Liver (tissue), 9 donors: Measurements from ENCODE around the gene GSPT1. TPM values are rescaled to one million over a fixed set of nuclear protein-coding genes. Genes with fewer than 3 reads are reported as not detected.
"Not testable (repeated sequence)": the region's sequence is repeated elsewhere in the genome, so short reads cannot be mapped to it uniquely, and the experiment has no call there.

Experiments used
- DNase-seq: peaks from one replicate; pipeline ENCODE4 v3.0.0-alpha.2; 2017; ENCODE audit warnings: low spot score
- H3K27ac ChIP-seq, 2 donors: one replicate each; pipeline ENCODE4 v1.7.0; 2013; ENCODE audit warnings: inconsistent platforms in 2 of 2, low read length in 2 of 2, control low read depth in 1 of 2, low read depth in 1 of 2, mild to moderate bottlenecking in 1 of 2
- H3K27me3 ChIP-seq, 4 donors: one replicate each; pipeline versions ENCODE4 v1.6.1 to v1.7.0; 2013; ENCODE audit warnings: low read length in 3 of 4, inconsistent platforms in 1 of 4, mild to moderate bottlenecking in 1 of 4, moderate library complexity in 1 of 4; ENCODE audit not compliant: control insufficient read depth in 4 of 4, insufficient read depth in 4 of 4
- H3K36me3 ChIP-seq, 4 donors: one replicate each; pipeline versions ENCODE4 v1.6.1 to v1.7.0; 2013; ENCODE audit warnings: low read length in 3 of 4, mild to moderate bottlenecking in 3 of 4, low read depth in 1 of 4, moderate library complexity in 1 of 4; ENCODE audit not compliant: control insufficient read depth in 4 of 4, insufficient read depth in 3 of 4
- H3K4me1 ChIP-seq, 4 donors: one replicate each; pipeline versions ENCODE4 v1.6.1 to v1.7.0; 2013; ENCODE audit warnings: low read length in 3 of 4, mild to moderate bottlenecking in 3 of 4, moderate library complexity in 1 of 4; ENCODE audit not compliant: control insufficient read depth in 4 of 4, insufficient read depth in 4 of 4
- H3K4me3 ChIP-seq, 3 donors: one replicate each; pipeline versions ENCODE4 v1.6.1 to v1.7.0; 2013; ENCODE audit warnings: low read length in 3 of 3, control low read depth in 1 of 3, low read depth in 1 of 3, mild to moderate bottlenecking in 1 of 3
- H3K9ac ChIP-seq, 2 donors: one replicate each; pipeline ENCODE4 v1.7.0; 2013; ENCODE audit warnings: low read length in 2 of 2, mild to moderate bottlenecking in 2 of 2, moderate library complexity in 2 of 2, control low read depth in 1 of 2, low read depth in 1 of 2
- H3K9me3 ChIP-seq, 4 donors: one replicate each; pipeline versions ENCODE4 v1.6.1 to v1.7.0; 2013; ENCODE audit warnings: low read length in 3 of 4; ENCODE audit not compliant: control insufficient read depth in 4 of 4
- EGR1 ChIP-seq, 2 donors: IDR thresholded peaks; 2 replicates each; pipeline ENCODE4 v1.6.1; 2016 to 2018; ENCODE audit warnings: antibody characterized with exemption in 2 of 2, low read depth in 2 of 2
- FOXA1 ChIP-seq: IDR thresholded peaks from 2 replicates; pipeline ENCODE4 v1.6.1; 2016; ENCODE audit warnings: antibody characterized with exemption
- HNF4A ChIP-seq, 2 donors: conservative IDR thresholded peaks; 2 replicates each; pipeline ENCODE4 v1.6.1; 2016; ENCODE audit warnings: antibody characterized with exemption in 2 of 2, mild to moderate bottlenecking in 2 of 2
- NR2F2 ChIP-seq: IDR thresholded peaks from 2 replicates; pipeline ENCODE4 v1.6.1; 2016; ENCODE audit warnings: antibody characterized with exemption
- RAD21 ChIP-seq, 2 donors: IDR thresholded peaks; 2 replicates each; pipeline ENCODE4 v1.6.1; 2016; ENCODE audit warnings: antibody characterized with exemption in 2 of 2, mild to moderate bottlenecking in 2 of 2
- SP1 ChIP-seq: IDR thresholded peaks from 2 replicates; pipeline ENCODE4 v1.6.1; 2018; ENCODE audit warnings: antibody characterized with exemption, mild to moderate bottlenecking
- TAF1 ChIP-seq: conservative IDR thresholded peaks from 2 replicates; pipeline ENCODE4 v1.6.1; 2016; ENCODE audit warnings: antibody characterized with exemption, mild to moderate bottlenecking
- WGBS: extraction: QIAGEN DNeasy Blood & Tissue Kit; methylation state at CpG from one replicate; pipeline ENCODE4 v1.1.7; 2013; 5-methylcytosine and 5-hydroxymethylcytosine counted together
- polyA plus RNA-seq, 2 donors: library from polyadenylated mRNA; stranded (reverse) in 1 of 2; unstranded in 1 of 2; fragments of 200-250 nt in 1 of 2; fragments of >200 nt in 1 of 2; fragmentation: Nextera tagmentation in 1 of 2; extraction: Ambion mirVana in 1 of 2; gene quantifications; one replicate each; pipeline versions ENCODE4 v1.2.1 to v1.2.3, GENCODE V29; 2013 to 2015
- total RNA-seq, 2 donors: library from RNA; depleted of rRNA; stranded (reverse); fragments of >200 nt; gene quantifications; one replicate each; pipeline ENCODE4 v1.2.3, GENCODE V29; 2014
- TF ChIP-seq, protein P1 (sequence below): IDR thresholded peaks from 2 replicates; pipeline ENCODE4 v1.6.1; 2016; ENCODE audit warnings: antibody characterized with exemption
- TF ChIP-seq, protein P2 (sequence below): IDR thresholded peaks from 2 replicates; pipeline ENCODE4 v1.6.1; 2016; ENCODE audit warnings: antibody characterized with exemption
- TF ChIP-seq, protein P3 (sequence below): IDR thresholded peaks from 2 replicates; pipeline ENCODE4 v1.6.1; 2016; ENCODE audit warnings: antibody characterized with exemption, mild to moderate bottlenecking
- TF ChIP-seq, protein P4 (sequence below): IDR thresholded peaks from 2 replicates; pipeline ENCODE4 v1.6.1; 2016; ENCODE audit warnings: antibody characterized with exemption
- donor health status: healthy.
- donor health status: healthy.
- donor health status: healthy.
- donor health status: healthy.
- donor health status: healthy.

The GSPT1 gene
- total and polyA plus RNA-seq, 4 donors: 24.2 to 67.6 (median 41.9) TPM

DNA sequence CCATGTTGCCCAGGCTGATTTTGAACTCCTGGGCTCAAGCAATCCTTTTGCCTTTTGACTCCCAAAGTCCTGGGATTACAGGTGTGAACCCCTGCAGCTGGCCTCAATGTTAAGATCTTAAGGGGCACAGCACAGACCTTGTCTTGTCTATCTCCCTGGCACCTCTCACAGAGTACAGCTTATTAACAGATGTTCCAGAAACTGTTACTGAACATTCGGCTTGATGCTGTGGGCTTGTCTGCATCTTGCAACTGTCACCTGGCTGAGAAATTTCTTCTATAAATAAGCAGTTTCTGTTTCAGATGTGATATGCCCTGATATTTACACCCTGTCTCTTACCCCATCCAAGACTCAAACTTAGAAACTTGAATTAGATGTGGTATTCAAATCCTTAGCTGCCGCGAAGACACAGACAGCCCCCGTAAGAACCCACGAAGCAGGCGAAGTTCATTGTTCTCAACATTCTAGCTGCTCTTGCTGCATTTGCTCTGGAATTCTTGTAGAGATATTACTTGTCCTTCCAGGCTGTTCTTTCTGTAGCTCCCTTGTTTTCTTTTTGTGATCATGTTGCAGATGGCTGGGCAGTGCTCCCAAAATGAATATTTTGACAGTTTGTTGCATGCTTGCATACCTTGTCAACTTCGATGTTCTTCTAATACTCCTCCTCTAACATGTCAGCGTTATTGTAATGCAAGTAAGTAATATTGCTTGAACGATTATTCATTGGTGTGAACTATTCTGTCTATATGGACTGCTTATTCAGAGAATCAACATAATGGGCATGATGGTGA lies 49.2 kb upstream of the GSPT1 start, which contains the start of gene TNFRSF17:
Gene TNFRSF17, plus strand, starts transcription at position 450 of the 791 bp plus-strand sequence. Its CDS starts 115 bp downstream, at position 565.
- Histone ChIP-seq H3K27me3 (no peaks in the 10 kb centered on the region), H3K9ac (no peak within 1 kb of the TSS), H3K9me3 (no peaks in the 10 kb centered on the region), H3K27ac (no peak within 1 kb of the TSS), H3K4me3 (no peak within 1 kb of the TSS), H3K36me3 (no peaks in the 10 kb centered on the region), H3K4me1 (peaks cover 0 to 3% (median under 1%) of the 10 kb centered on the region in 4 donors)
- WGBS: 86% methylated on average over 9 of the region's 9 CpGs
- TF ChIP-seq, protein P1, sequence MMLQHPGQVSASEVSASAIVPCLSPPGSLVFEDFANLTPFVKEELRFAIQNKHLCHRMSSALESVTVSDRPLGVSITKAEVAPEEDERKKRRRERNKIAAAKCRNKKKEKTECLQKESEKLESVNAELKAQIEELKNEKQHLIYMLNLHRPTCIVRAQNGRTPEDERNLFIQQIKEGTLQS: no peak
- TF ChIP-seq EGR1 (IDR thresholded peaks at IDR 0.05; ENCODE audit: low read depth in 2 of 2) (no peak), RAD21 (IDR thresholded peaks at IDR 0.05) (no peak), TAF1 (no peak), NR2F2 (no peak), SP1 (no peak), HNF4A (conservative IDR thresholded peaks at IDR 0.05) (no peak)
- TF ChIP-seq, protein P2, sequence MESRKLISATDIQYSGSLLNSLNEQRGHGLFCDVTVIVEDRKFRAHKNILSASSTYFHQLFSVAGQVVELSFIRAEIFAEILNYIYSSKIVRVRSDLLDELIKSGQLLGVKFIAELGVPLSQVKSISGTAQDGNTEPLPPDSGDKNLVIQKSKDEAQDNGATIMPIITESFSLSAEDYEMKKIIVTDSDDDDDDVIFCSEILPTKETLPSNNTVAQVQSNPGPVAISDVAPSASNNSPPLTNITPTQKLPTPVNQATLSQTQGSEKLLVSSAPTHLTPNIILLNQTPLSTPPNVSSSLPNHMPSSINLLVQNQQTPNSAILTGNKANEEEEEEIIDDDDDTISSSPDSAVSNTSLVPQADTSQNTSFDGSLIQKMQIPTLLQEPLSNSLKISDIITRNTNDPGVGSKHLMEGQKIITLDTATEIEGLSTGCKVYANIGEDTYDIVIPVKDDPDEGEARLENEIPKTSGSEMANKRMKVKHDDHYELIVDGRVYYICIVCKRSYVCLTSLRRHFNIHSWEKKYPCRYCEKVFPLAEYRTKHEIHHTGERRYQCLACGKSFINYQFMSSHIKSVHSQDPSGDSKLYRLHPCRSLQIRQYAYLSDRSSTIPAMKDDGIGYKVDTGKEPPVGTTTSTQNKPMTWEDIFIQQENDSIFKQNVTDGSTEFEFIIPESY: no peak
- TF ChIP-seq, protein P3, sequence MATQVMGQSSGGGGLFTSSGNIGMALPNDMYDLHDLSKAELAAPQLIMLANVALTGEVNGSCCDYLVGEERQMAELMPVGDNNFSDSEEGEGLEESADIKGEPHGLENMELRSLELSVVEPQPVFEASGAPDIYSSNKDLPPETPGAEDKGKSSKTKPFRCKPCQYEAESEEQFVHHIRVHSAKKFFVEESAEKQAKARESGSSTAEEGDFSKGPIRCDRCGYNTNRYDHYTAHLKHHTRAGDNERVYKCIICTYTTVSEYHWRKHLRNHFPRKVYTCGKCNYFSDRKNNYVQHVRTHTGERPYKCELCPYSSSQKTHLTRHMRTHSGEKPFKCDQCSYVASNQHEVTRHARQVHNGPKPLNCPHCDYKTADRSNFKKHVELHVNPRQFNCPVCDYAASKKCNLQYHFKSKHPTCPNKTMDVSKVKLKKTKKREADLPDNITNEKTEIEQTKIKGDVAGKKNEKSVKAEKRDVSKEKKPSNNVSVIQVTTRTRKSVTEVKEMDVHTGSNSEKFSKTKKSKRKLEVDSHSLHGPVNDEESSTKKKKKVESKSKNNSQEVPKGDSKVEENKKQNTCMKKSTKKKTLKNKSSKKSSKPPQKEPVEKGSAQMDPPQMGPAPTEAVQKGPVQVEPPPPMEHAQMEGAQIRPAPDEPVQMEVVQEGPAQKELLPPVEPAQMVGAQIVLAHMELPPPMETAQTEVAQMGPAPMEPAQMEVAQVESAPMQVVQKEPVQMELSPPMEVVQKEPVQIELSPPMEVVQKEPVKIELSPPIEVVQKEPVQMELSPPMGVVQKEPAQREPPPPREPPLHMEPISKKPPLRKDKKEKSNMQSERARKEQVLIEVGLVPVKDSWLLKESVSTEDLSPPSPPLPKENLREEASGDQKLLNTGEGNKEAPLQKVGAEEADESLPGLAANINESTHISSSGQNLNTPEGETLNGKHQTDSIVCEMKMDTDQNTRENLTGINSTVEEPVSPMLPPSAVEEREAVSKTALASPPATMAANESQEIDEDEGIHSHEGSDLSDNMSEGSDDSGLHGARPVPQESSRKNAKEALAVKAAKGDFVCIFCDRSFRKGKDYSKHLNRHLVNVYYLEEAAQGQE: no peak
- no peak for DNase-seq

DNA sequence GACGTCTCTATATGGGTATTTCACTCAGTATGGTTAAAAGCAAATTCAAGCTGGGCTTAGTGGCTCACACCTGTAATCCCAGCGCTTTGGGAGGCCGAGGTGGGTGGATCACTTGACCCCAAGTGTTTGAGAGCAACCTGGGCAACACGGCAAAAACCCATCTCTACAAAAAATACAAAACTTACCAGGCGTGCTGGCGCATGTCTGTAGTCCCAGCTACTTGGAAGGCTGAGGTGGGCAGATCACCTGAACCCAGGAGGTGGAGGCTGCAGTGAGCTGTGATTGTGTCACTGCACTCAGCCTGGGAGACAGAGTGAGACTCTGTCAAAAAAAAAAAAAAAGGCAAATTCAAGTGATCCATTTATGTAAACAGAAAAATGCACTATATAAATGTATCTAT lies 48.0 kb upstream of the GSPT1 start:
- no peak for DNase-seq
- no peak overlapping the region for H3K4me3 ChIP-seq
- WGBS: 93% methylated on average over 6 of the region's 6 CpGs
- TF ChIP-seq FOXA1: no peak
- TF ChIP-seq, protein P4, sequence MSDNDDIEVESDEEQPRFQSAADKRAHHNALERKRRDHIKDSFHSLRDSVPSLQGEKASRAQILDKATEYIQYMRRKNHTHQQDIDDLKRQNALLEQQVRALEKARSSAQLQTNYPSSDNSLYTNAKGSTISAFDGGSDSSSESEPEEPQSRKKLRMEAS: no peak
- H3K27me3 ChIP-seq: no peaks in the 10 kb centered on the region
- no peak overlapping the region for H3K27ac ChIP-seq
- H3K9me3 ChIP-seq: no peaks in the 10 kb centered on the region
- no peaks in the 10 kb centered on the region for H3K36me3 ChIP-seq
- no peak overlapping the region for H3K9ac ChIP-seq
- H3K4me1 ChIP-seq: peaks cover 0 to 3% (median under 1%) of the 10 kb centered on the region in 4 donors

DNA sequence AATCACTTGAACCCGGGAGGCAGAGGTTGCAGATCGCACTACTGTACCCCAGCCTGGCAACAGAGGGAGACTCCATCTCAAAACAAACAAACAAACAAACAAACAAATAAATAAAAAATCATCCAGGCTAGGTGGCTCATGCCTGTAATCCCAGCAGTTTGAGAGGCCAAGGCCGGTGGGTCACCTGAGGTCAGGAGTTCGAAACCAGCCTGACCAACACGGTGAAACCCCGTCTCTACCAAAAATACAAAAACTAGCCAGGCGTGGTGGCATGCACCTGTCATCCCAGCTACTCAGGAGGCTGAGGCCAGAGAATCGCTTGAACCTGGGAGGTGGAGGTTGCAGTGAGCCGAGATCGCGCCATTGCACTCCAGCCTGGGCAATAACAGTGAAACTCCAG lies 47.2 kb upstream of the GSPT1 start:
- not testable (repeated sequence) for H3K9ac ChIP-seq, DNase-seq, H3K4me3 ChIP-seq, H3K27me3 ChIP-seq, H3K9me3 ChIP-seq, H3K36me3 ChIP-seq, H3K27ac ChIP-seq, H3K4me1 ChIP-seq
- 94% methylated on average over 11 of the region's 11 CpGs for WGBS

DNA sequence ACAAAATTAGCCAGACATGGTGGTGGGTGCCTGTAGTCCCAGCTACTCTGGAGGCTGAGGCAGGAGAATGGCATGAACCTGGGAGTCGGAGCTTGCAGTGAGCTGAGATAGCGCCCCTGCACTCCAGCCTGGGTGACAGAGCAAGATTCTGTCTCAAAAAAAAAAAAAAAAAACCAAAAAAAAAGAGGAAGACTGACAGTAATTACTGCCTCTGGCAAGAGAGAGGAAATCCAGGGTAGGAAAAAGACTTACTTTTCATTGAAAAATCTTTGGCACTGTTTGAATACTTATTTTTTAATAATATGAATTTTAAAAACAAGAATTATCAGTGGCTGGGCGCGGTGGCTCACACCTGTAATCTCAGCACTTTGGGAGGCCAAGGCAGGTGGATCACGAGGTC lies 46.7 kb upstream of the GSPT1 start:
- not testable (repeated sequence) for DNase-seq, H3K9ac ChIP-seq, H3K4me1 ChIP-seq, H3K27me3 ChIP-seq, H3K4me3 ChIP-seq, H3K9me3 ChIP-seq, H3K36me3 ChIP-seq, H3K27ac ChIP-seq
- 92% methylated on average over 5 of the region's 5 CpGs for WGBS
